GM18498 (cell line): ENCODE measurements around the gene TLR10.
"Not testable (repeated sequence)": the region's sequence is repeated elsewhere in the genome, so short reads cannot be mapped to it uniquely, and the experiment has no call there.

Source experiments
- ATAC-seq: cut with Tn5 transposase; IDR thresholded peaks from one replicate; pipeline ENCODE4 v1.9.1; 2021; ENCODE audit warnings: mild to moderate bottlenecking, moderate library complexity; ENCODE audit not compliant: unreplicated experiment

The TLR10 gene, protein sequence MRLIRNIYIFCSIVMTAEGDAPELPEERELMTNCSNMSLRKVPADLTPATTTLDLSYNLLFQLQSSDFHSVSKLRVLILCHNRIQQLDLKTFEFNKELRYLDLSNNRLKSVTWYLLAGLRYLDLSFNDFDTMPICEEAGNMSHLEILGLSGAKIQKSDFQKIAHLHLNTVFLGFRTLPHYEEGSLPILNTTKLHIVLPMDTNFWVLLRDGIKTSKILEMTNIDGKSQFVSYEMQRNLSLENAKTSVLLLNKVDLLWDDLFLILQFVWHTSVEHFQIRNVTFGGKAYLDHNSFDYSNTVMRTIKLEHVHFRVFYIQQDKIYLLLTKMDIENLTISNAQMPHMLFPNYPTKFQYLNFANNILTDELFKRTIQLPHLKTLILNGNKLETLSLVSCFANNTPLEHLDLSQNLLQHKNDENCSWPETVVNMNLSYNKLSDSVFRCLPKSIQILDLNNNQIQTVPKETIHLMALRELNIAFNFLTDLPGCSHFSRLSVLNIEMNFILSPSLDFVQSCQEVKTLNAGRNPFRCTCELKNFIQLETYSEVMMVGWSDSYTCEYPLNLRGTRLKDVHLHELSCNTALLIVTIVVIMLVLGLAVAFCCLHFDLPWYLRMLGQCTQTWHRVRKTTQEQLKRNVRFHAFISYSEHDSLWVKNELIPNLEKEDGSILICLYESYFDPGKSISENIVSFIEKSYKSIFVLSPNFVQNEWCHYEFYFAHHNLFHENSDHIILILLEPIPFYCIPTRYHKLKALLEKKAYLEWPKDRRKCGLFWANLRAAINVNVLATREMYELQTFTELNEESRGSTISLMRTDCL

DNA sequence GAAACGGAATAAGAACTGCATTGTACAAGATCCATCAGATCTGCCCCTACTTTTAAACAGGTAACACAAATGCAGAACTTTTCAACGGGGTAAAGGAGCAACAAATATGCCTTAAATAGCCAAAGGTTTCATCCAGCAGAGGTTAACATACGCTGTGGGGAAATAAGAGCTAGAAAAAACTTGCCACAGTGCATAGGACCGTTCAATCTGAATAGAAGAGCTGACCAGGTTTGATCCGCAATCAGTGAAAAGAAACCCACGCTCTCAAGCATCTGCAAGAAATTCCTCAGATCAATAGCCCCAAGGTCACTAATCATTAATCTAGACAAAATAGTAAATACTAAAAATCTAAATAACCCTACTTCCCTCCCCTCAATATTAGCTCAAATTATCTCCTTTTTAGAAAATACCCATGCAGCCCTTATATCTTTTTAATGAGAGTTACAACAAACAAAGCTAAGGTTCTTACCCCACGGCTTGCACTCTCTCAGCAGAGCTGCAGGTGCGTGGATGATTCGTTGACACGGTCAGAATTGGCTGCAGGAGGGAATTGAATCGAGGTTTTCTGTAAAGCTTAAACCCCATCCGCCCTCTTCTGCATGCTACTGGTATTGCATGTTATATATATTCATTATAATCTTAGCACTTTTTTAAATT lies at the start of gene TLR10:
TSS of gene TLR10 (minus strand) at position 539 of the 657 bp plus-strand sequence. CDS start 7,400 bp downstream, outside the sequence.
- peak; percentile 65 for ATAC-seq

DNA sequence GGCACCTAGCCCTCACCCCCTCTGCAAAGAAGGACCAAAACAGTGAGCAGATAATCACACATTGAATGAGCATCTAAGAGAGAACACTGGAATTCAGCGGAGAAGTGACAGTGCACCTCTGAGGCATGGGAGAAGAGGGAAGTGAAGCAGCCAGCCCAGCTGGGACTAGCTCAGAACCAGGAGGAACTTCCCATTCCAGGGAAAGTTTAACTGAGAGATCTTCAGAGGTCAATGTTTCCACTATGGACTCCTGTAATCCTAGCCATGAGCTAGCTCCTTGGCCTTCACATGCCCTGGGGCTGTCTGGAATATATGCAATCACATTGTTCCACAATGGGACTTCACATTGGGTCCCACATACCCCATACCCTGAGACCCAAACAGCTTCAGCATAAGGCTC lies 49.4 kb upstream of the TLR10 start:
- no peak for ATAC-seq

DNA sequence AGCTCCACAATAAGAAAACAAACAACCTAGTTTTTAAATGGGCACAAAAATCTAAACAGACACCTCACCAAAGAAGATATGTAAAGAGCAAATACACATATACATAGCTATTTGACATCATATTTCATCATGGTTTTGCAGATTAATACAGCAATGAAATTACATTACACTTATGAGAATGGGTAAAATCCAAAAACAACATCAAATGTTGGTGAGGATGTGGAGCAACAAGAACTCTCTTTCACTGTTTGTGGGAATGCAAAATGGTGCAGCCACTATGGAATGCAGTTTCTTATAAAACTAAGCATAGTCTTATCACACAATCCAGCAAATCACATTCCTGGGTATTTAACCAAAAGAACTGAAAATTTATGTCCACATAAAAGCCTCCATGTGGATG lies 48.9 kb upstream of the TLR10 start:
- no peak for ATAC-seq

DNA sequence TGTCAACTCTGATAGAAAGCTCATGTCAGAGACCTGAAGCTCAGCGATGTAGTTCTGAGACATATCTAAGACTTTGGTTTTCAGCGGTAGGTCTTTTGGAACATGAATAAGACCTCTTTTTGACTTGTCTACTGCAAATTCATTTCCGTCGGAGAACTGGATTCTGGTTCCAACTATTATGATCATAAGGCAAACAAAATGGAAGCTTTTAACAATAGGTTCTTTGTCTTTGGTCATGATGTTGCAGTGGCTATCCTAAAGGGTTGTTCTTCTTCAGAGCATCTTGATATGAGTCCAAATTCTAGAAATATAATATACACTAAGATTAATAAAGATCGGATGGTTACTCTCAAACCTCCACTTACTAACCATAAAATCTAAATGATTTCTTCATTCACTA lies 46.4 kb upstream of the TLR10 start:
- ATAC-seq = no peak

DNA sequence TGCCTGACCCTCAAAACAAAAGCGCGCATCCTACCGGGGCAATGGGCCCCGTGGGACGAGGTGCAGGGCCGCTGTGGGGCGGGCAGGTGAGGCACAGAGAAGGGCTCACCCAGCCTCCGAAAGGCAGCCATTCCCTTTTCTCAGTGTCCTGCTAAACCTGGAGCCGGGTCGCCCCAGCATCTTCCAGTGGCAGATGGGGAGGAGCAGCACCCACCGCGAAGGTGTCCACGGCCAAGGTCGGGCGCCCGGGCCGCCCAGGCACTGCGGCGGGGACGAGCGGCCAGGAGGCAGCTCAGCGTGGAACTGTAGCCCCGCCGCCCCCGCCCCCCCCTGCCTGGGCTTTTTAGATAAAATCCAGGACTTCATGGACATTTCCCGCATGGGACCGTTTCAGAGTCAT lies 41.0 kb upstream of the TLR10 start:
- ATAC-seq = no peak

DNA sequence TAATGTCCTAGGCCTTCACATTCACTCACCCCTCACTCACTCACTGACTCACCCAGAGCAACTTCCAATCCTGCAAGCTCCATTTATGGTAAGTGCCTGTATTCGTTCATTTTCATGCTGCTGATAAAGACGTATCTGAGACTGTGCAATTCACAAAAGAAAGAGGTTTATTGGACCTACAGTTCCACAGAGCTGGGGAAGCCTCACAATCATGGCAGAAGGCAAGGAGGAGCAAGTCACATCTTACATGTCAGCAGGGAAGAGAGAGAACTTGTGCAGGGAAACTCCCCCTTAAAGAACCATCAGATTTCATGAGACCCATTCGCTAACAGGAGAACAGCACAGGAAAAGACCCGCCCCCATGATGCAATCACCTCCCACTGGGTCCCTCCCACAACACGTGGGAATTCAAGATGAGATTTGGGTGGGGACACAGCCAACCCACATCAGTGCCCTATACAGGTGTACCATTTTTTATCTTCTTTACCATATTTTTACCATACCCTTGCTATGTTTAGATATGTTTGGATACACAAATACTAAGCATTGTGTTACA lies 40.0 kb upstream of the TLR10 start:
- ATAC-seq = no peak

DNA sequence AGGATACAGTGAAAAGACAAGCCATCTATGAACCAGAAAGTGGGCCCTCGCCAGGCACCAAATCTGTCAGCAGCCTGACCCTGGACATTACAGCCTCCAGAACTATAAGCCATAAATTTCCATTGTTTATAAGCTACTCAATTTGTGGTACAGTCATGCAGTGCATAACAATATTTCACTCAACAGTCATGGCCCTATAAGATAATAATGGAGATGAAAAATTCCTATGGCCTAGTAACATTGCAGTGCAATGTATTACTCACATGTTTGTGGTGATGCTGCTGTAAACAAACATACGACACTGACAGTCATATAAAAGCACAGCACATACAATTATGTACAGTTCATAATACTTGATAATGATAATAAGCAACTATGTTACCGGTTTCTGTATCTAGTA lies 38.9 kb upstream of the TLR10 start:
- no peak for ATAC-seq

DNA sequence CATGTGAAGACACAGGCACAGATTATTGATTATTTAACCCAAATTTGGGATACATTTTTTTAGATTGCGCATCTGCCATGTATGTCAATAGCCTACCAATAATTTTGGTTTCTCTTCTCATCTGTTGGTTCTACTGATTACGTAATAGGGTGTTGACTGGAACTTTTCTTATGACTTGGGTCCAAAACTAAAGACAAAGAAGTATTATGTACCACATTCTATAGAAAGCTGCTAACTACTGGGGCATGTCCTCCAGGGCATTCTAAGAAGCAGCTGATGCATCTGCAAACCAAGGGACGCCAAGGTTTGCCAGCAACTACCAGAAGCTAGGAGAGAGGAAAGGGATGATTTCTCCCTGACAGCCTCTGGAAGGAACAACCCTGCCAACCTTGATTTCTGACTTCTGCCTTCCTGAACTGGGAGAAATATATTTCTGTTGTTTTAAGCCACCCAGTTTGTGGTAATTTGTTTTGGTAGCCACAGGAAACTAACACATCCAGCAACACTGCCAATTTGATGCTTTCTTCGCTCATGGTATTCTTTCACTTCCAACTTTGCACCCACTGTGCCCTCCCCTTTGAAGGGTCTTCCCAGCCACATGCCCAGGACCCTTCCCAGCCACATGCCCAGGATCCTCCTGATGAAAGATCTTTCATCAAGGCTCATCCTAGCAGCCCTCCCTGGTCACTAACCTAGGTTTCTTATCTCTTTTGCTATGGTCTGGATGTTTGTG lies 37.7 kb upstream of the TLR10 start:
- peak; percentile 50 for ATAC-seq

DNA sequence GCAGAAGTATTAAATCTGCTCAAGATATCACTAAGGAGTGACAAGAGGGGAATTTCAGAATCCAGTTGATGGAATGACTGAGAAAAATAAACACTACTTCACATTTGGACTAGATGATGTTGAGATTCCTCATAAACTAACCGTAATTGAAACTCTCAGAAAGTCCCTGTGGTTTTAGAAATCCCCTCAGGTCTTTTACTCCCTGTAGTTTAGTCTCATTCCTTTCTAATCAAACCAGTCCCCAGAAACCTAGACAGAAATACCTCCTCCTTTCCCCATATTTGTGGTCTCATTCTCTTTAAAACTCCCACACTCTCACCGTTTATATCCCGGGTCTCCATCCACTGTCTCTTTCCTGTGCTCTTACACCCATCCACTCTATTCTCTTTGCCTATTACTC lies 36.8 kb upstream of the TLR10 start:
- no peak for ATAC-seq

DNA sequence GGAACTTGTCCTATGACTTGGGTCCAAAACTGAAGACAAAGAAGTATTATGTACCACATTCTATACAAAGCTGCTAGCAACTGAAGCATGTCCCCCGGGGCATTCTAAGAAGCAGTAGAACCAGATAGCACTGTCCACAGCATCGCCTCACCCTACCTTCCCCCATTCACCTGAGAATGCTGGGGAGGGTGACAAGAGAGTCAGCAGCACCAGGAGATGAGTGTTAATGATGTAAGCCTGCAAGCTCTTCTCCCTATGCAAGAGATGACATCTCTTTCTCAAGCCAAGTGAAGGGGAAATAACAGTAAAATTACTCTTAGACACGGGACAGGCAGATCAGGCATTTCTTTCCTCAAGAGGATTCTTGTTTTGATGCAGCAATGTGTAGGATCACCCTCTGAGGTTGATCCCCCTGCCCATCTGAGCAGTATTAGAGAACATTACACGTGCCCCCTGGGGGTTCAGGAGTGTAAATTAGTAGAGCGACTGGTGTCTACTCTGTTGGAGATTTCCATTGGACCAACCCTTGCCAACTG lies 35.7 kb upstream of the TLR10 start:
- ATAC-seq = peak; percentile 49

DNA sequence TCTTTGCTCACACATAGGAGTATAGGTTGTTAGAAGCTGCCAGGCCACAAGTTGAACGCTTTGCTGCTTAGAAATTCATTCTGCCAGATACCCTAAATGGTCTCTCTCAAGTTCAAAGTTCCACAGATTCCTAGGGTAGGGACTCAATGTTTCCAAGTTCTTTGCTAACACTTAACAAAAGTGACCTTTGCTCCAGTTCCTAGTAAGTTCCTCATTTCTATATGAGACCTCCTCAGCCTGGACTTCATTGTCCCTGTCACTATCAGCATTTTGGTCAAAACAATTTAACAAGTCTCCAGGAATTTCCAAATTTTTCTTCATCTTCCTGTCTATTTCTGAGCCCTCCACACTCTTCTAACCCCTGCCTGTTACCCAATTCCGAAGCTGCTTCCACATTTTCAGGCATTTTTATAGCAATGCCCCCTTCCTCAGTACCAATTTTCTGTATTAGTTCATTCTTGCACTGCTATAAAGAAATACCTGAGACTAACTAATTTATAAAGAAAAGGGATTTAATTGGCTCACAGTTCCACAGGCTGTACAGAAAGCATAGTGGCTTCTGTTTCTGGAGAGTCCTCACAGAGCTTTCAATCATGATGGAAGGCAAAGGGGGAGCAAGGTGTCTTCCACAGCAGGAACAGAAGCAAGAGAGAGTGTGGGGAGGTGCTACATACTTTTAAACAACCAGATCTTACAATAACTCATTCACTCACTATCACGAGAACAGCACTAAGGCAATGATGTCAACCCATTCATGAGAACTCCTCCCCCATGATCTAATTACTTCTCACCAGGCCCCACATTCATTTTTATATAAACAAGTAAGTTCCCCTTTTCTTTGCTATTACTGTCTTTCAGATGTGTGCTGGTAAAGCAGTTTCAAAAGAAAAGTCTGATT lies 33.3 kb upstream of the TLR10 start:
- no peak for ATAC-seq

DNA sequence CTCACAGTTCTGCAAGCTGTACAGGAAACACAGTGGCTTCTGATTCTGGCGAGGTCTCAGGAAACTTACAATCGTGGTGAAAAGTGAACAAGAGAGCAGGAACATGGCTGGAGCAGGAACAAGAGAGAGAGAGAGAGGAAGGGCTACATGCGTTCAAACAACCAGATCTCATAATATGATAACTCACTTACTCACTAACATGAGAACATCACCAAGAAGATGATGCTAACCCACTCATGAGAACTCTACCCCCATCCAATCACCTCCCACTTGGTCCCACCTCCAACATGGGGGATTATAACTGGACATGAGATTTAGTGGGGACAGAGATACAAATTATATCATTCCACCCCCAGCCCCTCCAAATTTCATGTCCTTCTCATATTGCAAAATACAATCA lies 31.6 kb upstream of the TLR10 start:
- ATAC-seq = no peak

DNA sequence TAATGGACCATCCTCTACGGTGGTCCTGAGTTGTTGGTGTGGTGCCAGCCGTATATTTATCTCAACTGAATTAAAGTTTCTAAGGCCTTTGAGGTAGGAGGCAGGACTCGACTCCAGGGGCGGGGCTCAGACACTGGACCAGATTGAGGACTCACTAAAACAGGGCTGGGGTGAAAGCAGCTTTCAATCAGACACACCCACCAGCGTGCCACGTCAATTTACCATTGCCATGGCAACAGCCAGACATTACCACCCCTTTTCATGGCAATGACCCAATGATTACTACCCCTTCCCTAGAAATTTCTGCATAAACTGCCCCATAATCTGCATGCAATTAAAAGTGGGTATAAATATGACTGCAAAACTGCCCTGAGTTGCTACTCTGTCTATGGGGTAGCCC lies 28.5 kb upstream of the TLR10 start:
- no peak for ATAC-seq

DNA sequence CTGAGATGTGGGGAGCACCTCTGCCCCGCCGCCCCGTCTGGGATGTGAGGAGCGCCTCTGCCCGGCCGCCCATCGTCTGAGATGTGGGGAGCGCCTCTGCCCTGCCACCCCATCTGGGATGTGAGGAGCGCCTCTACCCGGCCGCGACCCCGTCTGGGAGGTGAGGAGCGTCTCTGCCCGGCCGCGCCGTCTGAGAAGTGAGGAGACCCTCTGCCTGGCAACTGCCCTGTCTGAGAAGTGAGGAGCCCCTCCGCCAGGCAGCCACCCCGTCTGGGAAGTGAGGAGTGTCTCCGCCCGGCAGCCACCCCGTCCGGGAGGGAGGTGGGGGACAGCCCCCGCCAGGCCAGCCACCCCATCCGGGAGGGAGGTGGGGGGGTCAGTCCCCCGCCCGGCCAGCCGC lies 24.7 kb upstream of the TLR10 start:
- not testable (repeated sequence) for ATAC-seq

DNA sequence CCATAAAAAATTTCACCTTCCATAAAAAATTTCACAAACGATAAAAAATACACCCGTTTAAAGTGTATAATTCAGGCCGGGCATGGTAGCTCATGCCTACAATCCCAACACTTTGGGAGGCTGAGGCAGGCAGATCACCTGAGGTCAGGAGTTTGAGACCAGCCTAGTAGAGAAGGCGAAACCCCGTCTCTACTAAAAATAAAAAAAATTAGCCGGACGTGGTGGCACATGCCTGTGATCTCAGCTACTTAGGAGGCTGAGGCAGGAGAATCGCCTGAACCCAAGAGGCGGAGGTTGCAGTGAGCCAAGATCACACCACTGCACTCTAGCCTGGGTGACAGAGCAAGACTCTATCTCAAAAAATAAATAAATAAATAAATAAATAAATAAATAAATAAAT lies 23.5 kb upstream of the TLR10 start:
- not testable (repeated sequence) for ATAC-seq

DNA sequence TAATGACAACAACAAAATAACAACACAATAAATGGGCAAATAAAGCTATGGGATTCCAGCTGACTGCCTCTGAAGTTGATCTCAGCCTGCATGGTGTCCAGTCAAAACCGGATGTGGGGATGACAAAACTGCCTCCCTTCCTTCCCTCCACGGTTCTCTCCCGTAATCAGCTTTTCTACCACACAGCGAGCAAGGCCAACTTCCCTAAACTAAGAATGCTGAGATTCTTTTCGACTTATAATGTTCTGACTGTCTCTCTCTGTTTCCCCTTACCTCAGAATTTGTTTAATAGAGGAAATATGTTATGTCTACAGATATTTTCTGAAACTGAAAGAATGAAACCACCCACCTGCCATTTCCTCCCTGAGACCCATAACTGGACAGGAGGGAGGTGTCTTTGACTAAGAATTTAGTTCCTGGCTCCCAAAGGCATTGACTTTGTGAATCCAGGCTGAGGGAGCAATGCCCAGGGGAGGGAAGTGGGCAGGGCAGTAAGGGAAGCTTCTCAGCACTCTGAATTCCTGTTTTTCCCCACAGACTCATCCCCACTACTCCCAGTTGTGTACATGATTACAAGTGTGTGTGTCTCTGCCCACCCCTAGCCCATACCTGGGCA lies 22.8 kb upstream of the TLR10 start:
- peak; percentile 87 for ATAC-seq

DNA sequence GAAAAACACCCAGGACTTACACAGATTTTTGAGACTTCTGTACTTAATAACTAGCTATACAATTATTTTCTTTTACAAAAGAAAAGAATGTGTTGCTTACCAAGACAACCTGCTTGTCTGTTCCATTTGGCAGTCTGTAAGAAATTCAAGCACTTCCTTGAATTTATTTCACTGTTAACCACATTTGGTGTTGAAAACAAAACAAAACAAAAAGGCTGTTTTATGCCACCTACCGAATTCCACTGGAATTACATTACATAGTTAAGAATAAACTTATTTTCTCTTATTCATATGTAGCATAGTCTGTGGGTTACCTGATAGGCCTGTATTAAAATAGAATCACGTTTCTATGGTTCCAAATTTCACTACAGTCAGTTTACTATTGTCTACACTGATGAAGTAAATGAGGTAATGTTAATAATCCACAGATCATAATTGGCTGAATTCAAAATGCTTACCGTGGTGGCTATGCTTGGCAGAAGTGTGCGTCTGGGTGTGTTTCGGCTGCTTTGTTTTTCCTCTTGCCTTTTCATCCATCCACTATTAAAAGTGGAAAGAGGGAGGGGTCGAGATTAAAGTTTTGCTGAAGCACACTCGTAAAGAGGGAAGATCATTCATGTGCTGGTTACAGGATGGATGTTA lies 22.0 kb upstream of the TLR10 start, which contains the start of gene TLR1:
TSS of gene TLR1 (minus strand) at position 138 of the 642 bp plus-strand sequence. CDS start 5,960 bp downstream, outside the sequence.
- ATAC-seq = no peak
